Left ventricle myocardium superior (tissue), 1 donor: Measurements from ENCODE around the gene GSKIP. TPM values are rescaled to one million over a fixed set of nuclear protein-coding genes. Genes with fewer than 3 reads are reported as not detected.
A peak's percentile ranks its signal among the peaks of the same experiment; 100 is the strongest.

Experiments
- ATAC-seq: fragments of 200-7000 bp; cut with Tn5 transposase; one replicate; pipeline ENCODE4 v1.9.1; 2020; ENCODE audit warnings: mild to moderate bottlenecking, moderate library complexity
- DNase-seq: peaks from one replicate; pipeline ENCODE4 v3.0.0-alpha.2; 2020
- intact Hi-C: fragments of 100-400 bp; cut with micrococcal nuclease; formaldehyde crosslinking; loops from one replicate; pipeline ENCODE4 v1.11.0; 2022
- total RNA-seq: library from RNA; stranded (reverse); fragmentation: NEBNext Ultra II Directional; extraction: Animal tissue kit (Norgen Biotek cat#: 25700); gene quantifications from one replicate; pipeline ENCODE4 v1.2.1, GENCODE V29; 2021
- donor health status: DM: no; HTN: yes; CAD: no; lungs with severe emphysema.

The GSKIP gene
- total RNA-seq, 1 donor from 2014 or later: 9.6 TPM

DNA sequence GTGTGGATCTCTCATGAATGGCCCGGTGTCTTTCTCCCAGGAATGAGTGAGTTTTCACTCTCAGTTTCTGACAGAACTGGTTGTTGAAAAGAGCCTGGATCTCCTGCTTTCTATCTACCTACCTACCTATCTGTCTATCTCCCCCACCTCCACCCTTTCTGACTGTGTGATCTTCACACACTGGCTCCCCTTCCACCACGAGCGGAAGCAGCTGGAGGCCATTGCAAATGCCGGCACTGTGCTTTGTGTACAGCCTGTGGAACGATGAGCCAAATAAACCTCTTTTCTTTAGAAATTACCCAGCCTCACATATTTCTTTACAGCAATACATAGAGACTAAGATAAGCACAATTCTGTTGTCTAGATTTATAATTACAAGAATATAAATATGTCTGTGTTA, 7.2 kb downstream of the GSKIP start:
- intact Hi-C loops: no loop called here
- no peak for DNase-seq
- no peak for ATAC-seq

DNA sequence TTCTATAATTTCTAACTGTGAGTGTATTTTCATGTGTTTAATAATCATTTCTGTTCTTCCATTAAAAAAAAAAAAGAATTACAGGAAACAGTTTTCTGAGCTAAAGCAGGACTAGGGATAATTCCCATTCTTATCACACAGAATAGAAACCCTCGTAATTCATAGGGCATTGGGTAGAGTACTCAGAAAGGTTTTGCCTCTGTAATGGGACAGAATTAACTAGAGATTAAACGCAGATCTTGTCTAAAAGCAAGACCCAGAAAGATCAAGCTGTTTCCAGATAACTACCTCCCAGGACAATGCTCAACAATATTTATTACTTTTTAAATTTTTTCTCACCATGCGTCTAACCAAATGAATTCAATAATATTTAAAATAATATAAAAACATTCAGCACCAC, 10.2 kb downstream of the GSKIP start:
- DNase-seq: no peak
- intact Hi-C loops: no loop called here
- ATAC-seq: no peak

DNA sequence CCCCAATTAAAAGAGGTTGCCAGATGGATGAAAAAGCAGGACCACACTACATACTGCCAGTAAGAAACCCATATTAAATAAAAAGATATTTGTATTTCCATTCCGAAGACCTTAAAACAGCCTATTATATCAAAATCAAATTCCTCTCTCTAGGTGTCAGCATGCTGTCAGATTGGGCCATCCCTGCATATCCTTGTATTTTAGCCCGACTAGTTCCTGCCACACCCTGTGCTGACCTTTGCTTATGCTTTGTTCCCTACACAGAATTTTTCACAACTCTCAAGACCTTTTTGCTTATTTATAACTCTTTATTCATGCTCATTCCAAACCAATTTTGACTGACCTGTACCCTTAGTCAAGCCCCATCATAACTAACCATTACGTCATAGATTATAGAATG, 12.8 kb downstream of the GSKIP start:
- no peak for DNase-seq
- intact Hi-C loops: no loop called here
- no peak for ATAC-seq

DNA sequence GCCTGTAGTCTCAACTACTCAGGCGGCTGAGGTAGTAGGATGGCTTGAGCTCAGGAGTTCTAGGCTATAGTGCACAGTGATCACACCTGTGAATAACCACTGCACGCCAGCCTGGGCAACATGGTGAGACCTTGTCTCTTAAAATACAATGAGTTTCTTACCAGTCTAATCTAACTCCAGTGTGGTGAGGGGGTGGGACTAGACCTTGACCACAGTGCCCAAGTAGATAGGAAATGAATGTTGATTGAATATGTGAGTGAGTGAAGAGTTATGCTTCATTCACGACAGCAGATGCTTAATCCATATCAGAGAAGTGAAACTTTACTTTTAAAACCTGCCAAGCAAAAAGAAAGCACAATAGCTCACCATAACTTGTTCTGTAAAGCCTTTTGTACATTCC, 17.4 kb downstream of the GSKIP start:
- ATAC-seq: no peak
- intact Hi-C loops: no loop called here
- no peak for DNase-seq

DNA sequence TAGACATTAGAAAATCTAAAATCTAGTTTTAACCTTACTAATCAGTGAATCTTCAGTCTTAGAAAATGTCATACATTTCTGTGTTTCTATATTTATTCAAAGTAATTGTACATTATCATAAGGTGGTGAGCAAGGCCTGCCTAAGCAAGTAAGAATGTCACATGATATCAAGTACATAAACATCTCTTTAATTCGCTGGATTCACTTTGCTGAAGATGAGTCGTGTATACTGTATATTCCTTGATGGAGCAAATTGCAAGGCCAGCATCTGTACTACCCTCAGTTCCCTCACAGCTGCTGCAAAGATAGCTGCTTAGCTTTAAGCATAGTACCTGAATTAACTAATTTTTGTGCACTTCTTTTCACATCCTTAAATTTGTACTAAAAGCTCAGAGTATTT, 20.1 kb downstream of the GSKIP start:
- intact Hi-C loops: no loop called here
- no peak for ATAC-seq
- no peak for DNase-seq

DNA sequence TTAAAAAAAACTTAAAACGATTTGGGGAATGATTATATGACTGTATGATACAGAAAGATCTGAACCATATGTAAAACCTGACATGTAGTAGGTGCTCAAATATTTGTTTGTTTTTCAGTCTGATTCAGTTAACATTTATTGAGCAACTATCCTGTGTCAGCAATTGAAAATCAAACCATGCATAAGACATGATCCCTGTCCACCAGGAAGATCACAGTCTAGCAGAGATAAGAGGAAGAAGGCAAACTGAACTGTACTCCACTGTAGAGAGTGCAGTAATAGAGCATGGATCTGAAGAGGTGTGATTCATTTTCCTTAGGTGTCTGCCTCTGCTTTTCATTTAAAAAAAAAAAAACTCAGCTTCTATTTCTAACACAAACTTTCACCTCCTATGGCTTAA, 20.7 kb downstream of the GSKIP start:
- ATAC-seq: no peak
- intact Hi-C loops: no loop called here
- DNase-seq: no peak

DNA sequence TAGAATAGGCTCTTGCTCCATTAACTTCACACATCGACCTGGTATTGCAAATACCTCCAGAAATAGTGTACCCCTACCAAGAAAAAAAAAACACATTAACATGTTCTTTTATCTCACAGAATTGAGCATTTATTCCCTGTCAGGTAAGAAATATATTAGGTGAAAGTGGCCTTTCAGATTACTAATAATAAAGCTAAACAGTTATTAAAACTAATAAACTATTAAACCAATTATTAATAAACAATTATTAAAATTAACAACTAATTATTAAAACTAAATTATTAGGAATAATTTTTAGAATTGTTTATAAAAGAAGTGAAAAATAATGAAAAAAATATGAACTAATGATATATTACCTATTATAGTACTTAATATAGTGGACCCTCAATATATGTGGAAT, 21.4 kb downstream of the GSKIP start:
- intact Hi-C loops: no loop called here
- no peak for ATAC-seq
- no peak for DNase-seq

DNA sequence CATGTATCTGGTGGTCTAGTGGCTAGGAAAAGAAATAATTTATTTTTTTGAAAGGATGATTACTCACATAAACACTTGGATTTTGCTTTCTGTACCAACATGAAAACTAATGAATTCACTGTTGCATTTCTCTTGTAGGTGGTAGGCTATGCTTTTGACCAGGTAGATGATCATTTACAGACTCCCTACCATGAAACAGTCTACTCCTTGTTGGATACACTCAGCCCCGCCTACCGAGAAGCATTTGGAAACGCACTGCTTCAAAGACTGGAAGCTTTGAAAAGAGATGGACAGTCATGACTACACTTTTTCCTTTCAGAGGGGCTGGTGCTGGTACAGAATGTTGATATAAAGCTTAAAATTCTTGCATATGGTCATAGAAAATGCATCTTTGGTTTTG, 22.1 kb downstream of the GSKIP start:
- DNase-seq: no peak
- intact Hi-C loops: no loop called here
- no peak for ATAC-seq

DNA sequence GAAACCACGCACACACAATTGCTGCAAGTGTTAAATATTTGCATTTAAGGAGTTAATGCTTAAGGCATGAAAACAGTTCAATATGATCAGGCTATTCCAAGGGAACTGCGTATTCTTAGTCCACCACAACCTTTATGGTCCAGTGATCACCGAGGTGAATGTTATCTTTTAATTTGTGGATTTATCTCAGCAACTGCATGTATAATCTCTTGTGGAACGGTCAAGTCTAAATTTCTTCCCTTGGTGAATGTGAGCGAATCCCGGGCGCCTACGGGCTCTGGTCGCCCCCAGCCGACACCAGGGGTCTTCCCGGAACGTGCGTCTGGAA, 27.6 kb downstream of the GSKIP start:
- no peak for DNase-seq
- intact Hi-C loops: no loop called here
- no peak for ATAC-seq

DNA sequence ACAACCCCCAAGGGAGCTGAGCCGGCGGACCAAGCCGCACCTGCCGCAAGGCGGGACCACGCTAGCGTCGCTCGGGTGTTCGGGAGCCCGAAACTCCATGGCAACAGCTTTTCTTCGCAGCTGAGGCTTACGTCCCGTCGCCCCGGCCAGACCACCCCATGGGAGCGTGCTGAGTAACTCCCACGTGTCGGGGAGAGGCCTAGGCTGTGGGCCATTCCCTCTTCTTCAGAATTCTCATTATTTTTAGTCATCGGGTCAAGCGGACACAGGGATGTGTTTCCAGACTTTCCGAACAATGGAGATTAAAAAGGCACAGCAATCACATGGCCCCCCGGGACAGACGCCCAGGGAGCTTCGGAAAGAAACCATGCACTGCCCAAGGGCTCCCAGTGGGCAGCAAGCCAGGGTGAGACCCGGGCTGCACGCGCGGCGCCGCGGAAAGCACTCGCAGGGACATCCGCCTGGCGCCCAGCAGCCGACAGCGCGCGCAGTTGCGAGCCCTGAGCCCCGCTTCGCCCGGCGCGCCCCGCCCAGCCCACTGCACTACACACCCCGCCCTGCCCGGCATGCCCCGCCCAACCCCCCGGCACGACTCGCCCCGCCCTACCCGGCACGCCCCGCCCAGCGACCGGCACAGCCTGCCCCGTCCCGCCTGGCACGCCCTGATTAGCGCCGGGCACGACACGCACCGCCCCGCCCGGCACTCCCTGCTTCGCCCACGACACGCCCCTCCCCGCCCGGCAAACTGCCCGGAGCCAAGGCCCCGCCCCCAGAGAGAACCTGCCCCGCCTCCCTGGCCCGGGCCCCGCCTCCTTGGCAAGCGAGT, 28.2 kb downstream of the GSKIP start:
- ATAC-seq (peak; percentile 99), DNase-seq (peak; percentile 98)
- intact Hi-C loops: no loop called here

DNA sequence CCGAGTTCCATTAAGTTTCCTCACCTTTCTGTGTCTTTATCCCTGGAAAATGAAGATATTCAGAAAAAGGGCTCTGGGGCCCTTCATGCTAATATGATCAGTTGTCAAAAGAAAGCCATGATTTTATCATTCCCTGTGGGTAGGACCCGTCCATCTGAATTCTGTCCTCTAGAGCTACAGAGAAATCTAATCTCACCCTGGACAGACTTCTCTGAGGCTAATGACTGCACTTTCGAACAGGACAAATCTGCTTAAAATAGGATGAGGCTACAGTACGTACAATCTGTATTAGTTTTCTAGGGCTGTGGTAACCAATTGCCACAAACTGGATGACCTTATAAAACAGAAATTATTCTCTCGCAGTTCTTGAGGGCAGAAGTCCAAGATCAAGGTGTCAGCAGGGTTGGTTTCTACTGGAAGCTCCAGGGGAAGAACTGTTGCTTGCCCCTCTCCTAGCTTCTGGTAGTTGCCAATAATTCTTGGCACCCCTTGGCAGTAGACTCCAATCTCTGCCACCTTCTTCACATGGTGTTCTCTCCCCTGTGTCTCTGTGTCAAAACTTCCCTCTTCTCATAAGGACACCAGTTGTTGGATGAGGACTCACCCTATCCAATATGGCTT, 29.9 kb downstream of the GSKIP start:
- intact Hi-C loops: no loop called here
- ATAC-seq (no peak), DNase-seq (no peak)

DNA sequence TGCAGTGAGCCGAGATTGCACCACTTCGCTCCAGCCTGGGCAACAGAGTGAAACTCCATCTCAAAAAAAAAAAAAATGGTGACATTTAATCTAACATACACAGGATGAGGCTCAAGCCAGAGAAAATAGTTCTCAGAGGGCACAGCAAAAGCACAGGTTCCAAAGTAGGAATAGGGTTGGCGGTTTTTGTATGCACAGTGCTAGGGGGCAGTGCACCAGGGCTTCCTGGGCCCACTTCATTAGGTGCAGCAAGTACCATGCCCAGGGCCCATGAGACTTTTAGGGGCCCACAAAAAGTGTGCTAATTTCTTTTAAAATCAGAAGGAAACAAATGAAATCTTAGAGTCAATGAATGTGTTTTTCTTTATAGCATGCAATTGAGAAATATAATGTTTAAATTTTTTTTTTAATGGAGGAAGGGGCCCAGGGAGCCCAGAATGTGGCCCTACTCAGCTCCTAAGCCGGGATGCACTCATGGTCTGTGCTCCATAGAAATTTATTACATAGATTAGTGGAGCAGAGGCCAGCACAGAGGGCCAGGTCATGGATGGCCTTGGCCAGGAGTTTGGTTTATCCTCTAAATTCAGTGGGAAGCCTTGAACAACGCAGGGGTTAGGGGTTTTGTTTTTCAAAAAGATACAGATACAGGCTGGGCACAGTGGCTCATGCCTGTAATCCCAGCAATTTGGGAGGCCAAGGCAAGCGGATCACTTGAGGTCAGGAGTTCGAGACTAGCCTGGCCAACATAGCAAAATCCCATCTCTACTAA, 30.9 kb downstream of the GSKIP start:
- ATAC-seq (no peak), DNase-seq (no peak)
- intact Hi-C loops: no loop called here

DNA sequence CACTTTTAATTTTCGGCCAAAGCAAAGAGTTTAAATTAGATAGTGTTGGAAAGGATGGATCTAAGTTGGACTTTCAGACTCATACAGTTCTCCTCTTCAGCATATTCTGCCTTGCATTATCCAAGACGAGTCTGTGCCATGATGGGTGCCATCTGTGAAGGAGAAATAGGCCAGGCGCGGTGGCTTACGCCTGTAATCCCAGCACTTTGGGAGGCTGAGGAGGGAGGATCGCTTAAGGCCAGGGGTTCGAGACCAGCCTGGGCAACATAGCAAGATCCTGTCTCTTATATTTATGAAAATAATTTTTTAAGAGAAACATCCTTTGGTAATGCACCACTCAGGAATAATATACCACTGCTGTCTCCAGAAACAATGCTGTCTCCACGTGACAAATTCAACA, 35.1 kb downstream of the GSKIP start:
- intact Hi-C loops: no loop called here
- no peak for ATAC-seq
- DNase-seq: no peak

DNA sequence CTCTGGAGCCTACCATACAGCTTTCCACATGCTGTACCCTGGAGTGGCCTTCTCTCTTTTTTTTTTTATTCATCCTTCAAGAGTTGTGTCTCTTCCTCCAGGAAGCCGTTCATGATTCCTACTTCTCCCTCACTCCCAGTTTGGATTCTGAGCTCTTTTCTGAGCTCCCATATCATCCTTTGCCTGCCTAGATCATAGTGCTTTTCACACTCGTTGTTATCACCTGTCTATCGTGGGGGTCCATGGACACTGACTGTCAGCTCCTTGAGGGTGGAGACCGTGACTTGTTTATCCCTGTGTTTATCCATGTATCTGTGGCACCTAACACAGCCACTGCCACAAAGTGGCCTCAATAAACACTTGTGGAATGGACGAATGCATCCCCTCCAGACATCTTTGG, 35.6 kb downstream of the GSKIP start:
- intact Hi-C loops: no loop called here
- ATAC-seq: no peak

DNA sequence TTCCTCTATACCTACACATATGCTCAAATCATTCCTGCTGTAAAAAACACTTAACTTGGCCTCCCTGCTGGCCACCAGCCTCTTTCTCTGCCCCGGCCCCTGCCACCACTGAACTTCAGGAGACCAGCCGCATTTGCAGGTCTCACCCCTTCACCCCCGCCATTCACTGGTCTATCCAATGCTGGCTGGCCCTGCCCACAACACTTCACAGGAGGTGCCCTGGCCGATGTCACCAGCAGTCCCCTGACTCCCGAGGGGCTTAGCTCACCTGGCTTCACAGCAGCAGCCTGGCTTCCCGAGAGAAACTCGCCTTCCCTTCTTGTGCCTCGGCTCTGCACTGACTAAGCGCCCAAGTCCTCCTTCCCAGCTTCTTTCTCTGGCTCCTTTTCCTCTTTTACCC, 36.1 kb downstream of the GSKIP start:
- intact Hi-C loops: no loop called here
- no peak for ATAC-seq
- no peak for DNase-seq

More for the DNA sequence above, 35.6 kb downstream of the GSKIP start:
- DNase-seq: no peak

DNA sequence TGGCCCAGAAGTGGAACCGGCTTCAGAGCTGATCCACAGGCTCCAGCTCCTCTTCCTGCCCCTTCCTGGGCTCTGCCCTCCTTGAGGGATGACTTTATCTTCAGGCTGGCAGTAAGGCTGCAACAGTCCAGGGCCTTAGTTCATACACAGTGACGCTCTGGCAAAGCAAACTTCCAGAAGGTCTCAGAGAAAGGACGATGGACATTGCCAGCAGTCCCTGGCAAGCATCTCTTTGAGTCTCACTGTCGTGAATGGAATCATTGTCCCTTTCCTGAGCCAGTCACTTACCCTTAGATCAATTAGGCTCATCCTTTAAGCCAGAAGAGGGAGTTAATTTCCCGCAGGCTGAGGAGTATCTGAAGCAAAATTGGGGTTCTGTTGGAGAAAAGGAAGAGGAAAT, 37.2 kb downstream of the GSKIP start:
- intact Hi-C loops: no loop called here
- ATAC-seq: no peak
- DNase-seq: no peak

DNA sequence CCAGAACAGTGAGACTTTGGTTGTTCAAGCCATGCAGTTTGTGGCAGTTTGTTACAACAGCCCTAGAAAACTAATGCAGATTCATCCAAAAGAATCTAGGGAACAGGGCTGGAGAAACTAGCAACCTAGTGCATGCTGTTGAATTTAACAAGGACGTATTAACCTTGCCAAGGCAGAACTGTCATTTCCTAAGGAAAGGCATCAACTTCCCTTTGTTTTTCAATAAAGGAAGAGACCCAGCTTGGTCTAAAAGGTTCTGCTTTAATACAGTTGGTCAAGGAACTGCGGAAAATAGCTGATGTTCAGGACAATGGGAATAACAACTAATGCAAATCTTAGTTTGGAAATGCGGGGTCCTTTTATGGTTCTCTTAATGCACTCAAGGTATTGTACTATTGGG, 40.1 kb downstream of the GSKIP start:
- intact Hi-C loops: no loop called here
- no peak for ATAC-seq
- no peak for DNase-seq

DNA sequence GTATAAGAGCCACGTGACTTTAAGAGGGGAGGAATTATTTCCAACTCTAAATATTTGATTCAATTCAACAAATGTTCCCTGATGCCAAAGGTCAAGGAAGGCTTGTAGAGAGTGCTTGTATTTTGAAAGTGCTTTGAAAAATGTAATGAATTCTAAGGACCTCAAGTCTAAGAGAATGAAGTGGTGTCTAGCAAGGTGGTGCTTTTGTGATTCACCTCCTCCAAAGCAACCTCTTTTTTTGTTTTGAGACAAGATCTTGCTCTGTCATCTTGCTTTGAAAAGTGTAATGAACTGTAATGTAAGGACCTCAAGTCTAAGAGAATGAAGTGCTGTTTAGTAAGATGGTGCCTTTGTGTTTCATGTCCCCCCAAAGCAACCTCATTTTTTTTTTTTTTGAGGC, 42.4 kb downstream of the GSKIP start:
- intact Hi-C loops: no loop called here
- ATAC-seq: no peak
- DNase-seq: no peak

DNA sequence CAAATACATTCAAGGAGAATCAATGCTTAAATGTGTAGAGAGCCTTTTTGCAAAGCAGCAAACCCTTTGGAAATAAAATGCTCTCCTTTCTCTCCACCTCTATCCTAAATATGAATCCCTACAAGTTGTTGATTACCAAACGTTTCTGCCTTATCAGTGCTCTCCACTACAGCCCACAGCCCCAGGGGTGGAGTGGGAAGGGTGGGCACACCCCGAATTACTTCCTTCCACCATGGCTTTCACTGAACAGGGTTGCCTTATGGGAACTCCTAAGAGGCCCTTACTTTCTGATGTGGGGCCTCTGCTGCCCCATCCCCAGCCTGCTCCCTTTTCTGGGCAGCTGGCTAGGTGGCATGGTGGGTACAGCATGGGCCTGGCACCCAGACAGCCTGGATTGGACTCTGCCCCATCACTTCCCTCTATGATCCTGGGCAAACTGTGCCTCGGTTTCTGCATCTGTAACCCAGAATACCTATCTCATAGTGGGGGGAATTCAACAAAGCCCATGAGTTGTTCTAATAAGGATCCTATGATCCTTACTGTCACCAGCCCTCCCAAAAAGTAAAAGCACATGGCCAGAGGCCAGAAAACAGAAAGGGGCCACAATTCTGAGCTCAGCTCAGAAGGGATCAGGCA, 44.7 kb downstream of the GSKIP start:
- DNase-seq (no peak), ATAC-seq (no peak)
- intact Hi-C loops: no loop called here

DNA sequence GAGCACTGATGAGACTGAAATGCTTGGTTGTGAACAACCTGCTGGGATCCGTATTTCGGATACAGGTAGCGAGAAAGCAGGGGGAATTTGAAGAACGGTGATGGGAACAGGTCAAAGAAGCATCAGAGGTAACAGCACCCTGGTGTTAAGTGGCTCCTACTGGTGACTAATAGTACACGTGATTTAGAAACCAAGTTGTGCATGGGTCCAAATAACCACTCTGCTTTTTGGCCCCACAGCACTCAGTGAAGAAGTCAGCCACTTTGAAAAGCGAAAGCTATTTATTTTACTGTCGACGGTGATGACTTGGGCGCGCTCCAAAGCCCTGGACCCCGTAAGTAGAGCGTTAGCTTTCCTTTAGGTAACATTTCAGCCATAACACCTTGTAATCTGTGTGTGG, 45.3 kb downstream of the GSKIP start:
- DNase-seq: no peak
- no peak for ATAC-seq
- intact Hi-C loops: no loop called here
